Measurements from ENCODE around the gene PTPRE. TPM values are rescaled to one million over a fixed set of nuclear protein-coding genes. Genes with fewer than 3 reads are reported as not detected.

The PTPRE gene
- total RNA-seq, 1 experiment from 2014 or later, result 12.3 TPM

GRCh38 chr10:127884501-127884900 is 22.4 kb upstream of the PTPRE start:
- H3K9me2 ChIP-seq (ENCODE audit: insufficient read depth), result no peaks in the 10 kb centered on the region
- no peak overlapping the region for H3K9ac ChIP-seq (ENCODE audit: low read length)
- ChIA-PET RAD21 (ENCODE audit: low non-redundant PET in 1 of 2, low total read pairs in 2 of 2, uncharacterized antibody in 2 of 2, unreplicated experiment in 2 of 2) (interaction anchor here in 1 of 2 experiments (0.7 kb wide), 1 partner anchor 165 kb away, joined by 3 read pairs; no protein-coding TSS in a partner anchor), POLR2A (no interaction called here), CTCF (no interaction called here)
- ATAC-seq (no peak), DNase-seq (ENCODE audit: low read depth, low spot score) (no peak)
- no TSS peak for BruUV-seq (replicated peaks)
- no peaks in the 10 kb centered on the region for H3K36me3 ChIP-seq (ENCODE audit: control insufficient read depth in 1 of 2, insufficient read depth in 2 of 2, low read length in 2 of 2)
- H3K79me2 ChIP-seq (ENCODE audit: insufficient read depth, low read length), result no peaks in the 10 kb centered on the region
- H2AFZ ChIP-seq (ENCODE audit: low read depth, low read length, poor library complexity, severe bottlenecking), result no peak overlapping the region
- H3K4me1 ChIP-seq (ENCODE audit: control insufficient read depth in 1 of 2, insufficient read depth in 2 of 2, low read length in 2 of 2), result no peaks in the 10 kb centered on the region
- TF ChIP-seq SP1 (IDR thresholded peaks at IDR 0.05; ENCODE audit: low read depth) (no peak), CEBPB (IDR thresholded peaks at IDR 0.05; ENCODE audit: low read depth) (no peak), ATF3 (IDR thresholded peaks at IDR 0.05) (no peak), ZNF274 (IDR thresholded peaks at IDR 0.05; ENCODE audit: low read depth, low read length) (no peak), POLR2AphosphoS5 (IDR thresholded peaks at IDR 0.05; ENCODE audit: low read depth, low read length) (no peak), CBX3 (IDR thresholded peaks at IDR 0.05; ENCODE audit: low read depth) (no peak), SIN3A (IDR thresholded peaks at IDR 0.05; ENCODE audit: low read depth) (no peak)
- H4K20me1 ChIP-seq (ENCODE audit: insufficient read depth), result no peaks in the 10 kb centered on the region
- H3K4me3 ChIP-seq (replicated peaks in 1 of 2; ENCODE audit: low read depth in 1 of 2, low read length in 2 of 2), result no peak overlapping the region
- intact Hi-C loops (cut with micrococcal nuclease), result no loop called here
- no peaks in the 10 kb centered on the region for H3K9me3 ChIP-seq (ENCODE audit: control insufficient read depth in 1 of 2, insufficient read depth in 1 of 2, low read depth in 1 of 2, low read length in 2 of 2)
- H3K4me2 ChIP-seq (ENCODE audit: low read length), result no peak overlapping the region
- H3K27ac ChIP-seq (ENCODE audit: low read depth, low read length), result no peak overlapping the region
- no peaks in the 10 kb centered on the region for H3K27me3 ChIP-seq (ENCODE audit: insufficient read depth, low read length)

GRCh38 chr10:127886371-127887051 is 20.4 kb upstream of the PTPRE start:
- DNase-seq (ENCODE audit: low read depth, low spot score) (no peak), ATAC-seq (no peak)
- no TSS peak for BruUV-seq (replicated peaks)

More at GRCh38 chr10:127886371-127887051, 20.4 kb upstream of the PTPRE start:
- ChIA-PET CTCF (no interaction called here), POLR2A (no interaction called here), RAD21 (ENCODE audit: low non-redundant PET in 1 of 2, low total read pairs in 2 of 2, uncharacterized antibody in 2 of 2, unreplicated experiment in 2 of 2) (no interaction called here)
- Histone ChIP-seq H3K9me3 (ENCODE audit: control insufficient read depth in 1 of 2, insufficient read depth in 1 of 2, low read depth in 1 of 2, low read length in 2 of 2) (no peaks in the 10 kb centered on the region), H3K4me1 (ENCODE audit: control insufficient read depth in 1 of 2, insufficient read depth in 2 of 2, low read length in 2 of 2) (no peaks in the 10 kb centered on the region), H3K4me3 (replicated peaks in 1 of 2; ENCODE audit: low read depth in 1 of 2, low read length in 2 of 2) (no peak overlapping the region), H3K36me3 (ENCODE audit: control insufficient read depth in 1 of 2, insufficient read depth in 2 of 2, low read length in 2 of 2) (no peaks in the 10 kb centered on the region), H3K9ac (ENCODE audit: low read length) (no peak overlapping the region), H3K27ac (ENCODE audit: low read depth, low read length) (no peak overlapping the region), H3K27me3 (ENCODE audit: insufficient read depth, low read length) (no peaks in the 10 kb centered on the region), H2AFZ (ENCODE audit: low read depth, low read length, poor library complexity, severe bottlenecking) (no peak overlapping the region), H3K79me2 (ENCODE audit: insufficient read depth, low read length) (no peaks in the 10 kb centered on the region), H3K9me2 (ENCODE audit: insufficient read depth) (no peaks in the 10 kb centered on the region), H3K4me2 (ENCODE audit: low read length) (no peak overlapping the region), H4K20me1 (ENCODE audit: insufficient read depth) (no peaks in the 10 kb centered on the region)
- intact Hi-C loops (cut with micrococcal nuclease), result no loop called here
- TF ChIP-seq JUND (IDR thresholded peaks at IDR 0.05) (no peak), ELF1 (IDR thresholded peaks at IDR 0.05; ENCODE audit: borderline replicate concordance, low read depth) (no peak), ZNF274 (IDR thresholded peaks at IDR 0.05; ENCODE audit: low read depth, low read length) (no peak), SIN3A (IDR thresholded peaks at IDR 0.05; ENCODE audit: low read depth) (no peak), CBX3 (IDR thresholded peaks at IDR 0.05; ENCODE audit: low read depth) (no peak), FOSL1 (IDR thresholded peaks at IDR 0.05; ENCODE audit: low read depth) (no peak), ZFX (IDR thresholded peaks at IDR 0.05) (no peak), POLR2A (IDR thresholded peaks at IDR 0.05; ENCODE audit: borderline replicate concordance, extremely low read depth, insufficient read depth, insufficient read length) (no peak), SRF (IDR thresholded peaks at IDR 0.05; ENCODE audit: low read depth) (no peak), SP1 (IDR thresholded peaks at IDR 0.05; ENCODE audit: low read depth) (no peak)

Measured in HCT116 (cell line).